Pancreas (tissue), 10 donors: Measurements from ENCODE around the gene ZNF117. TPM values are rescaled to one million over a fixed set of nuclear protein-coding genes. Genes with fewer than 3 reads are reported as not detected.
"Not testable (repeated sequence)": the region's sequence is repeated elsewhere in the genome, so short reads cannot be mapped to it uniquely, and the experiment has no call there.

Experiments used
- ATAC-seq, 4 donors: fragments of 200-7000 bp; cut with Tn5 transposase; one replicate each; pipeline versions ENCODE4 v1.8.0 to v1.9.1; 2020; ENCODE audit warnings: mild to moderate bottlenecking in 4 of 4, moderate library complexity in 4 of 4
- DNase-seq, 6 donors: peaks; one replicate each; pipeline ENCODE4 v3.0.0-alpha.2; 2020
- FAIRE-seq: peaks from 2 replicates; lab custom pipeline; 2012; peaks lifted over from hg19 to GRCh38; lab: Jason Lieb, UNC
- H3K27ac ChIP-seq, 4 donors: fragments of 200-600 bp; sonication (generic); 1 replicate in 3 of 4; 2 replicates in 1 of 4; pipeline versions ENCODE4 v1.5.0 to v1.8.0; 2020
- H3K27me3 ChIP-seq, 4 donors: fragments of 200-600 bp; one replicate each; pipeline ENCODE4 v1.8.0; 2021
- H3K36me3 ChIP-seq, 3 donors: fragments of 200-600 bp; sonication (generic) in 1 of 3; one replicate each; pipeline versions ENCODE4 v1.5.0 to v1.8.0; 2020 to 2021
- H3K4me1 ChIP-seq, 3 donors: fragments of 200-600 bp; one replicate each; pipeline ENCODE4 v1.8.0; 2021
- H3K4me3 ChIP-seq, 4 donors: fragments of 200-600 bp; sonication (generic) in 2 of 4; one replicate each; pipeline versions ENCODE4 v1.5.0 to v1.8.0; 2020 to 2021
- H3K9me3 ChIP-seq, 4 donors: fragments of 200-600 bp; one replicate each; pipeline ENCODE4 v1.8.0; 2021
- WGBS, 2 donors: extraction: QIAGEN DNeasy Blood & Tissue Kit; methylation state at CpG; one replicate each; pipeline ENCODE4 v1.1.7; 2013; 5-methylcytosine and 5-hydroxymethylcytosine counted together
- intact Hi-C, 3 donors: fragments of 100-400 bp; cut with DNase I; formaldehyde crosslinking; loops; one replicate each; pipeline versions ENCODE4 v1.11.1 to v1.14.2; 2022
- polyA plus RNA-seq, 2 donors: library from polyadenylated mRNA; stranded (reverse); fragments of 200-250 nt; gene quantifications; one replicate each; pipeline ENCODE4 v1.2.3, GENCODE V29; 2013
- total RNA-seq, 6 donors: library from RNA; stranded (reverse); fragmentation: NEBNext Ultra II Directional in 4 of 6; extraction: Animal tissue kit (Norgen Biotek cat#: 25700) in 4 of 6; gene quantifications; one replicate each; pipeline versions ENCODE4 v1.2.1 to v1.2.4, GENCODE V29; 2021 to 2023
- TF ChIP-seq, protein P1 (sequence below), 4 donors: fragments of 200-600 bp; sonication (generic) in 3 of 4; IDR thresholded peaks; one replicate each; pipeline versions ENCODE4 v1.5.0 to v1.8.0; 2021; ENCODE audit warnings: antibody characterized with exemption in 4 of 4
- donor health status: healthy with polysubstance abuse.
- donor health status: DM: no; HTN: no; CAD: no; lungs with moderate emphysema.
- donor health status: DM: no; HTN: no; CAD: no.
- donor health status: control.
- donor health status: control.
- donor health status: Bipolar disorder and iron deficiency.
- donor health status: DM: yes; HTN: yes; CAD: no.
- donor health status: DM: no; HTN: no; CAD: no.
- donor health status: DM: no; HTN: no; CAD: no.
- donor health status: DM: yes; HTN: yes; CAD: no.

The ZNF117 gene
- total and polyA plus RNA-seq, 8 donors = 3.0 to 9.4 (median 3.9) TPM

DNA sequence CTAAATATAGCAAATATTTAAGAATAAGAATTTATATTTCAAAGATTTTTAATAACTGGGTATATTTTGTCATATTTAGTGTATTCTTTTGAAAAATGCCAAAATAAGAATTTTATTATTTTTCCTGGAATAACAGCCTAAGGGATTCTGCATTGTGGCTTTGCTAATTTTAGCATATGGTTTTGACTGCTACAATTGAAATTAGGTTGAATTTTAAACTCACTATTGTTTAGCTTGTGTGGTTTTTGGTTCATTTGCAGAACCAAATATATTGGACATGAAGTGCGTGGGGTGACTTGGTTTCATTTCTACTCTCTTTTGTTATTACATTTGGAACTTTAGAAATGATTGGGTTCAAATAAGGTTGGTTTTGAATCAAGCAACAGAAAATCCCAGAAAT is 52.3 kb downstream of the ZNF117 start:
- TF ChIP-seq, protein P1, sequence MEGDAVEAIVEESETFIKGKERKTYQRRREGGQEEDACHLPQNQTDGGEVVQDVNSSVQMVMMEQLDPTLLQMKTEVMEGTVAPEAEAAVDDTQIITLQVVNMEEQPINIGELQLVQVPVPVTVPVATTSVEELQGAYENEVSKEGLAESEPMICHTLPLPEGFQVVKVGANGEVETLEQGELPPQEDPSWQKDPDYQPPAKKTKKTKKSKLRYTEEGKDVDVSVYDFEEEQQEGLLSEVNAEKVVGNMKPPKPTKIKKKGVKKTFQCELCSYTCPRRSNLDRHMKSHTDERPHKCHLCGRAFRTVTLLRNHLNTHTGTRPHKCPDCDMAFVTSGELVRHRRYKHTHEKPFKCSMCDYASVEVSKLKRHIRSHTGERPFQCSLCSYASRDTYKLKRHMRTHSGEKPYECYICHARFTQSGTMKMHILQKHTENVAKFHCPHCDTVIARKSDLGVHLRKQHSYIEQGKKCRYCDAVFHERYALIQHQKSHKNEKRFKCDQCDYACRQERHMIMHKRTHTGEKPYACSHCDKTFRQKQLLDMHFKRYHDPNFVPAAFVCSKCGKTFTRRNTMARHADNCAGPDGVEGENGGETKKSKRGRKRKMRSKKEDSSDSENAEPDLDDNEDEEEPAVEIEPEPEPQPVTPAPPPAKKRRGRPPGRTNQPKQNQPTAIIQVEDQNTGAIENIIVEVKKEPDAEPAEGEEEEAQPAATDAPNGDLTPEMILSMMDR (IDR thresholded peaks at IDR 0.05) = no peak
- H3K36me3 ChIP-seq = no peaks in the 10 kb centered on the region
- WGBS, 2 donors = 94 to 96% methylated on average over 1 of the region's 1 CpG
- no peak overlapping the region for H3K4me3 ChIP-seq
- no peaks in the 10 kb centered on the region for H3K4me1 ChIP-seq
- ATAC-seq (no peak), DNase-seq (no peak), FAIRE-seq (no peak)
- H3K27ac ChIP-seq = no peak overlapping the region
- H3K9me3 ChIP-seq = no peaks in the 10 kb centered on the region
- intact Hi-C loops = no loop called here
- no peaks in the 10 kb centered on the region for H3K27me3 ChIP-seq

DNA sequence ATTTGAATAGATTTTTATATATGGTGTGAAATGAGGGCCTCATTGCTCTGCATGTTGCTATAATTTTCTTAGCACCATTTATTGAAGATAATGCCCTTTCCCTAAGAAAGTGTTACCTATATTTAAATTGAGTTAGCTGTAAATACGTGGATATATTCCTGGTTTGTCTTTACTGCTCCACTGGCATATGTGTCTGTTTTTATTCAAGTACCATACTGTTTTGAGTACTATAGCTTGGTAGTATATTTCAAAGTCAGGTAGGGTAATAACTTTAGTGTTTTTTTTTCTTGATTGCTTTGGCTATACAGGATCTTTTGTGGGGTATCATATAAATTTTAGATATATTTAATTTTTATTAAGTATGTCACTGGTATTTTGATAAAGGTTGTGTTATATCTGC is 56.4 kb downstream of the ZNF117 start:
- intact Hi-C loops = no loop called here
- Histone ChIP-seq H3K4me1 (no peaks in the 10 kb centered on the region), H3K4me3 (no peak overlapping the region), H3K27ac (no peak overlapping the region), H3K36me3 (no peaks in the 10 kb centered on the region), H3K9me3 (no peaks in the 10 kb centered on the region), H3K27me3 (no peaks in the 10 kb centered on the region)
- ATAC-seq (no peak), FAIRE-seq (no peak), DNase-seq (no peak)
- TF ChIP-seq, protein P1 (IDR thresholded peaks at IDR 0.05) = no peak
- 83 to 88% methylated on average over 1 of the region's 1 CpG for whole genome bisulfite sequencing, 2 donors

DNA sequence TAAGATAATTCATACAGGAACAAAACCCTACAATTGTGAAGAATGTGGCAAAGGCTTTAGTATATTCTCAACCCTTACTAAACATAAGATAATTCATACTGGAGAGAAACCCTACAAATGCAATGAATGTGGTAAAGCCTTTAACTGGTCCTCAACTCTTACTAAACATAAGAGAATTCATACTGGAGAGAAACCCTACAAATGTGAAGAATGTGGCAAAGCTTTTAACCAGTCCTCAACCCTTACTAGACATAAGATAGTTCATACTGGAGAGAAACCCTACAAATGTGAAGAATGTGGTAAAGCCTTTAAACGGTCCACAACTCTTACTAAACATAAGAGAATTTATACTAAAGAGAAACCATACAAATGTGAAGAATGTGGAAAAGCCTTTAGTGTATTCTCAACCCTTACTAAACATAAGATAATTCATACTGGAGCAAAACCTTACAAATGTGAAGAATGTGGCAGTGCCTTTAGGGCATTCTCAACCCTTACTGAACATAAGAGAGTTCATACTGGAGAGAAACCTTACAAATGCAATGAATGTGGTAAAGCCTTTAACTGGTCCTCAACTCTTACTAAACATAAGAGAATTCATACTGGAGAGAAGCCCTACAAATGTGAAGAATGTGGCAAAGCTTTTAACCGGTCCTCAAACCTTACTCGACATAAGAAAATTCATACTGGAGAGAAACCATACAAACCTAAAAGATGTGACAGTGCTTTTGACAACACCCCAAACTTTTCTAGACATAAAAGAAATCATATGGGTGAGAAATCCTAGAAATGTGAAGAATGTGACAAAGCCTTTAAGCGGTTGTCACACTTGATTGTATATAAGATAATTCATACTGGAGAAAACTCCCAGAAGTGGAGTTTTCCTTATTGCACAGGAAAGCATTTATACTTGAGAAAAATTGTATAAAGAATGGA is 62.3 kb downstream of the ZNF117 start:
- H3K4me3 ChIP-seq, H3K27me3 ChIP-seq, ATAC-seq, intact Hi-C loops, H3K9me3 ChIP-seq, DNase-seq, H3K4me1 ChIP-seq, FAIRE-seq, H3K27ac ChIP-seq: not testable (repeated sequence)
- peaks cover 0 to 18% (median 0%) of the 10 kb centered on the region in 3 donors for H3K36me3 ChIP-seq
- WGBS, 2 donors = 97 to 100% methylated on average over 4 of the region's 4 CpGs

Other genes with a start within 250 kb of the ZNF117 start
- 1 to 10 TPM; 3.0 to 4.5 (median 3.6) TPM for gene ZNF138, start 196.6 kb downstream of the ZNF117 start, total RNA-seq
- gene ZNF138, start 196.6 kb downstream of the ZNF117 start, polyA plus RNA-seq = 1 to 10 TPM; 3.3 to 3.7 TPM
- gene ZNF273, start 87.8 kb downstream of the ZNF117 start, total RNA-seq = 1 to 10 TPM; 1.7 to 8.0 (median 3.0) TPM
- gene ZNF273, start 87.8 kb downstream of the ZNF117 start, polyA plus RNA-seq = 1 to 10 TPM; 4.6 to 5.4 TPM
- 10 to 100 TPM in 1 of 6 donors, 1 to 10 TPM in 5; 2.7 to 12.7 (median 4.8) TPM for gene ERV3-1, start 15.7 kb upstream of the ZNF117 start, total RNA-seq
- gene ERV3-1, start 15.7 kb upstream of the ZNF117 start, polyA plus RNA-seq = 1 to 10 TPM; 3.4 to 4.2 TPM